Measurements from ENCODE around the gene RNF115. TPM values are rescaled to one million over a fixed set of nuclear protein-coding genes. Genes with fewer than 3 reads are reported as not detected.

The RNF115 gene
- total RNA-seq, 2 donors from 2014 or later: 17.7 to 19.3 TPM

- DNase-seq: no peak
- Histone ChIP-seq H3K4me1 (ENCODE audit: control insufficient read depth, insufficient read depth, low read length) (peaks cover 5% of the 10 kb centered on the region), H3K4me3 (ENCODE audit: low read length) (no peak overlapping the region), H3K27ac (ENCODE audit: low read depth, low read length) (no peak overlapping the region), H3K36me3 (ENCODE audit: control insufficient read depth, insufficient read depth, low read length) (peaks cover 5% of the 10 kb centered on the region), H3K9me3 (ENCODE audit: control insufficient read depth, low read length) (no peaks in the 10 kb centered on the region), H3K27me3 (ENCODE audit: control insufficient read depth, insufficient read depth, low read length, poor library complexity, severe bottlenecking) (no peaks in the 10 kb centered on the region), H3K9ac (ENCODE audit: extremely low read depth, low read length, poor library complexity, severe bottlenecking) (no peak overlapping the region)
- Mint-ChIP-seq H3K4me3 (no peak overlapping the region), H3K9me3 (no peaks in the 10 kb centered on the region), H3K27ac (no peak overlapping the region), H3K36me3 (ENCODE audit: low read depth) (peaks cover 10% of the 10 kb centered on the region), H3K4me1 (peaks cover 33% of the 10 kb centered on the region), H3K27me3 (ENCODE audit: insufficient read depth) (no peaks in the 10 kb centered on the region)
- 83 to 84% methylated on average over 1 of the region's 1 CpG for WGBS, 2 experiments (ENCODE audit: insufficient coverage in 1 of 2, insufficient read length in 1 of 2)
- TF ChIP-seq, protein P1, sequence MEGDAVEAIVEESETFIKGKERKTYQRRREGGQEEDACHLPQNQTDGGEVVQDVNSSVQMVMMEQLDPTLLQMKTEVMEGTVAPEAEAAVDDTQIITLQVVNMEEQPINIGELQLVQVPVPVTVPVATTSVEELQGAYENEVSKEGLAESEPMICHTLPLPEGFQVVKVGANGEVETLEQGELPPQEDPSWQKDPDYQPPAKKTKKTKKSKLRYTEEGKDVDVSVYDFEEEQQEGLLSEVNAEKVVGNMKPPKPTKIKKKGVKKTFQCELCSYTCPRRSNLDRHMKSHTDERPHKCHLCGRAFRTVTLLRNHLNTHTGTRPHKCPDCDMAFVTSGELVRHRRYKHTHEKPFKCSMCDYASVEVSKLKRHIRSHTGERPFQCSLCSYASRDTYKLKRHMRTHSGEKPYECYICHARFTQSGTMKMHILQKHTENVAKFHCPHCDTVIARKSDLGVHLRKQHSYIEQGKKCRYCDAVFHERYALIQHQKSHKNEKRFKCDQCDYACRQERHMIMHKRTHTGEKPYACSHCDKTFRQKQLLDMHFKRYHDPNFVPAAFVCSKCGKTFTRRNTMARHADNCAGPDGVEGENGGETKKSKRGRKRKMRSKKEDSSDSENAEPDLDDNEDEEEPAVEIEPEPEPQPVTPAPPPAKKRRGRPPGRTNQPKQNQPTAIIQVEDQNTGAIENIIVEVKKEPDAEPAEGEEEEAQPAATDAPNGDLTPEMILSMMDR (conservative IDR thresholded peaks at IDR 0.05): no peak
Measured at GRCh38 chr1:145805057-145805456, 18.8 kb downstream of the RNF115 start.

- Mint-ChIP-seq H3K4me3 (no peak overlapping the region), H3K4me1 (peaks cover 33% of the 10 kb centered on the region), H3K27ac (no peak overlapping the region), H3K9me3 (no peaks in the 10 kb centered on the region), H3K27me3 (ENCODE audit: insufficient read depth) (no peaks in the 10 kb centered on the region), H3K36me3 (ENCODE audit: low read depth) (peaks cover 16% of the 10 kb centered on the region)
- WGBS, 2 experiments (ENCODE audit: insufficient coverage in 1 of 2, insufficient read length in 1 of 2): 94% methylated on average over 3 of the region's 3 CpGs; no CpG with 5 or more reads in 1 of the 2 experiments
- H3K9ac ChIP-seq (ENCODE audit: extremely low read depth, low read length, poor library complexity, severe bottlenecking): no peak overlapping the region
- H3K27me3 ChIP-seq (ENCODE audit: control insufficient read depth, insufficient read depth, low read length, poor library complexity, severe bottlenecking): no peaks in the 10 kb centered on the region
- H3K9me3 ChIP-seq (ENCODE audit: control insufficient read depth, low read length): no peaks in the 10 kb centered on the region
- H3K27ac ChIP-seq (ENCODE audit: low read depth, low read length): no peak overlapping the region
- peaks cover 5% of the 10 kb centered on the region for H3K36me3 ChIP-seq (ENCODE audit: control insufficient read depth, insufficient read depth, low read length)
- TF ChIP-seq, protein P1 (conservative IDR thresholded peaks at IDR 0.05): no peak
- H3K4me3 ChIP-seq (ENCODE audit: low read length): no peak overlapping the region
- DNase-seq: no peak
- peaks cover 5% of the 10 kb centered on the region for H3K4me1 ChIP-seq (ENCODE audit: control insufficient read depth, insufficient read depth, low read length)
Measured at GRCh38 chr1:145804235-145805045, 19.5 kb downstream of the RNF115 start.

DNA sequence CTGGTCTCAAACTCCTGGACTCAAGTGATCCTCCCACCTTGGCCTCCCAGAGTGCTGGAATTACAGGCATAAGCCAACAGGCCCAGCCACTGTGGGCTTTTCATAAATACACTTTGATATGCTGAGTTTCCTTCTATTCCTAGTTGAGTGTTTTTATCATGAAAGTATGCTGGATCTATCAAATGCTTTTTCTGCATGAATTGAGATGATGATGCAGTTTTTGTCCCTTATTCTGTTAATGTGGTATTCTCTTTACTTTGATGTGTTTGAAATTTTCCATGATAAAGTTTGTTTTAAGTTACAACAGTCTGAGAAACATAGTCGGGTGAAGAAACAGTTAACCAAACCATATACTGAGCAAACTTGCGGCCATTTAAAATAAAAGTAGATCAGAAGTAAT lies 24.1 kb downstream of the RNF115 start:
- no peaks in the 10 kb centered on the region for H3K27me3 Mint-ChIP-seq (ENCODE audit: insufficient read depth)
- peaks cover 5% of the 10 kb centered on the region for H3K4me1 ChIP-seq (ENCODE audit: control insufficient read depth, insufficient read depth, low read length)
- H3K9ac ChIP-seq (ENCODE audit: extremely low read depth, low read length, poor library complexity, severe bottlenecking): no peak overlapping the region
- peaks cover 41% of the 10 kb centered on the region for H3K9me3 Mint-ChIP-seq
- H3K4me1 Mint-ChIP-seq: peaks cover 23% of the 10 kb centered on the region
- H3K36me3 Mint-ChIP-seq (ENCODE audit: low read depth): peaks cover 46% of the 10 kb centered on the region
- no peak overlapping the region for H3K4me3 Mint-ChIP-seq
- DNase-seq: no peak
- no peaks in the 10 kb centered on the region for H3K27me3 ChIP-seq (ENCODE audit: control insufficient read depth, insufficient read depth, low read length, poor library complexity, severe bottlenecking)
- no peak overlapping the region for H3K4me3 ChIP-seq (ENCODE audit: low read length)
- H3K27ac ChIP-seq (ENCODE audit: low read depth, low read length): no peak overlapping the region
- no peak overlapping the region for H3K27ac Mint-ChIP-seq
- peaks cover 35% of the 10 kb centered on the region for H3K36me3 ChIP-seq (ENCODE audit: control insufficient read depth, insufficient read depth, low read length)
- 88% methylated on average over 1 of the region's 2 CpGs; no CpG with 5 or more reads in 1 of the 2 experiments for WGBS, 2 experiments (ENCODE audit: insufficient coverage in 1 of 2, insufficient read length in 1 of 2)
- H3K9me3 ChIP-seq (ENCODE audit: control insufficient read depth, low read length): peaks cover 40% of the 10 kb centered on the region
- TF ChIP-seq, protein P1 (conservative IDR thresholded peaks at IDR 0.05): no peak
